Esophagus squamous epithelium (tissue), 4 donors: ENCODE data around the gene RAB43.

ENCODE experiments used
- CTCF ChIP-seq, 6 experiments: fragments of 450-650 bp in 4 of 6; fragments of 200-600 bp in 2 of 6; sonication (generic) in 2 of 6; IDR thresholded peaks; one replicate each; pipeline ENCODE4 v1.5.1; 2016 to 2019; ENCODE audit warnings: antibody characterized with exemption in 6 of 6, mild to moderate bottlenecking in 4 of 6, moderate library complexity in 4 of 6
- POLR2A ChIP-seq, 4 donors: fragments of 450-650 bp; IDR thresholded peaks; one replicate each; pipeline ENCODE4 v1.6.1; 2017; ENCODE audit warnings: antibody characterized with exemption in 4 of 4, mild to moderate bottlenecking in 4 of 4, moderate library complexity in 3 of 4

DNA sequence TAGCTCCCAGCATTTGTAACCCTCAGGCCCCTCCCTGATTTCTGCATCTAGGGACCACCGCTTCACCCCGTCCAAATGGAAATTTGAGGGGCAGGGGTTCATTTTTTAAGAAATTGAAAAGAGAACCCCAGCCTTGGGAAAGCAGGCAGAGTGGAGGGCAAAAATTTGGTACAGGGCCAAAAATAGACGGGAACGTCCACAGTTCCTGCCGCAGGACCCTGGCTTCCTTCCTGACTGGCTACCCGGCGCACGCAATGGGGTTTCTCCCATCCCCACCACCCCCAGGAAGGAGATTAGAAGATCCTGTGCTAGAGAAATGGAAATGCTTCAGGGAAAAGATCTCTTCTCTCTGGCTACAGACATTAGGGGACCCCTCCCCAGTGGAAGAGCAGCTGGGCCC lies 40.1 kb downstream of the RAB43 start:
- TF ChIP-seq CTCF (IDR thresholded peaks at IDR 0.05): no peak
- no peak for TF ChIP-seq POLR2A (IDR thresholded peaks at IDR 0.05)
